Activated CD4-positive, CD25-positive, alpha-beta regulatory T cell treated with anti-CD3 and anti-CD28 coated beads, Interleukin-2, amount 50 U/mL, for 16 hours (primary cell): ENCODE measurements around the gene ZNF416.

Experiments
- DNase-seq: peaks from one replicate; pipeline ENCODE4 v3.0.0-alpha.2; 2020; ENCODE audit warnings: low read depth, low spot score

ZNF416 gene

GRCh38 chr19:57578487-57579205, at the start of gene ZNF416:
Gene ZNF416, minus strand, starts transcription at chr19:57578911. Its CDS starts 207 bp downstream, at chr19:57578704.
- DNase-seq = peak; percentile 93

- DNase-seq = no peak
Measured at GRCh38 chr19:57623091-57623490, 44.4 kb upstream of the ZNF416 start.

DNA sequence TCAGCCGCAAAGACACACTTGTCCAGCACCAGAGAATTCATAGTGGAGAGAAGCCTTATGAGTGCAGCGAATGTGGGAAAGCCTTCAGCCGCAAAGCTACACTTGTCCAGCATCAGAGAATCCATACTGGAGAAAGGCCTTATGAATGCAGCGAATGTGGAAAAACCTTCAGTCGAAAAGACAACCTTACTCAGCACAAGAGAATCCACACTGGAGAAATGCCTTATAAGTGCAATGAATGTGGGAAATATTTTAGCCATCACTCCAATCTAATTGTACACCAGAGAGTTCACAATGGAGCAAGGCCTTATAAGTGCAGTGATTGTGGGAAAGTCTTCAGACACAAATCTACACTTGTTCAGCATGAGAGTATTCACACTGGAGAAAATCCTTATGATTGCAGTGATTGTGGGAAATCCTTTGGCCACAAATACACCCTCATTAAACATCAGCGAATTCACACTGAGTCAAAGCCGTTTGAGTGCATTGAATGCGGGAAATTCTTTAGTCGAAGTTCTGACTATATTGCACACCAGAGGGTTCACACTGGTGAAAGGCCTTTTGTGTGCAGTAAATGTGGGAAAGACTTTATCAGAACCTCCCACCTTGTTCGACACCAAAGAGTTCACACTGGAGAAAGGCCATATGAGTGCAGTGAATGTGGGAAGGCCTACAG, 42.1 kb upstream of the ZNF416 start:
- DNase-seq = no peak

DNA sequence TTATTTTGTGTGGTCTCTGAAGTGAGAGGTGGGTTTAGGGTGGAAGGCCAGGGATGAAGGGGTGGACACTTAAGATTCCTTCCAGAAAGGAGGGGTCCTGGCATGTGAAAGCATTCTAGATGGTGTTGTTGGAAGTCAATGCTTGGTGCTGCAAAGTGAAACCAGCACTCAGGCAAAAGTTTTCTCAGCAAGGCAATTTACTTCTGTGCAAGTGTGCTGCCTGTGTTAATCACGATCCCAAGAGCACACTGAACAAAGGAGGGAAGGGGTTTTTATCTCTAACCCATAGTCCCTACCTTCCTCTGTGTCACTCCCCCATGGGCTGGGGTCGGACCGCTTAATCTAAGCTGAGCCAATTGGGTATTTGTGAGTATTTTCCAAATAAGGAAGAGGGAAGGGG, 36.6 kb upstream of the ZNF416 start:
- DNase-seq = no peak

DNA sequence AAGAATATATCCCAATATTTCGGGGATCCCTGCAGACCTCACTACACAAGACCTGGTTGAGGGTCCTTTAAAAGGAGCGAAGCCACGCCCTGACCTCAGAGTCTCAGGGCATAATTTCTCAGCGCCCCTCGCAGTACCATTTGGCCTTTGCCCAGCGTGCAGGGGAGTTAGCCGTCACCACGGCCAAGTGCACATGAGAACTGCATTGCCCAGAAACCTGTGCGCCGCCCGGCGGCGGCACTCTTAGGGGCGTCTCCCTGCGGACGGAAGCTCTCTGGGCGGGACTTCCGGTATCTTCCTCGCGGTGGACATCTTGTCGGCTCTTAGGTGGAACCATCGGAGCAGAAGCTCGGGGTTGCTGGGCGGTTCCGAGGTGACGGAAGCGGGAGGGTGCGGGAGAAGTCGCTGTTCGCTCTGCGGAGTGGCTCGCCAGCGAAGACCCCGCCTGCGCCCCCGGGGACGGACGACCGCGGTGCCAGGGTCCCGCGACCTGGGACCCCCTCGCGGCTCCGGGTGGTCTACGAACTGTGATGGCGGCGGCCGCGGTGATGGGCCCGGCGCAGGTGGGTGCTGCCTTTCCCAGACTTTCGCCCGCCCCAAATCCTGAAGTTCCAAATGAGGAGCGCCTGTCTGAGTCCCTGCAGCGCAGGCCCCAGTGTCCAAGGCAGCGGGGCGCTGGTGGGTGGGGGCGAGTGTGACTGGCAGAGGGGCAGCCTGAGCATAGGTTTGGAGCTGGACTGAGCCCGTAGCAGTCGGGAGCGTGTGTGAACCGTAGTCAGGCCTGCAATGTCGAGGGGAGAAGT, 35.4 kb upstream of the ZNF416 start, which contains the start of gene ZNF134:
Gene ZNF134 (plus strand): TSS at position 302 of the 803 bp plus-strand sequence. CDS start 5,227 bp downstream, outside the sequence.
- peak; percentile 76 for DNase-seq

DNA sequence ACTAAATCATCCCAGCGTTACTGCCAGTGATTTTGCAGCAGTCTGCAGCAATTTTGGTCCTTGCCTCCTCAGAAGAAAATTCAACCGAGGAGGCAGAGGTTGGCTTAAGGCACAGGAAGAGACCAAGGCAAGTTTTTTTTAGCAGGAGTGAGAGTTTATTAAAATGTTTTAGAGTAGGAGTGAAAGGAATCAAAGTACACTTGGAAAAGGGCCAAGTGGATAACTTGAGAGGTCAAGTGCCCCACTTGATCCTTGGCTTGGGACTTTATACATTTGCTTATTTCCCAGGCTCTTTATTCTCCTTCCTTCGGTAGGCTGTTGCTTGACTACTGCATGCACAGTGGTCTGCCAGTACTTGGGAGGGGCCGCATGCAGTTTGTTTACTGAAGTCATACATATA, 32.4 kb upstream of the ZNF416 start:
- DNase-seq = no peak

GRCh38 chr19:57606931-57607330, 28.2 kb upstream of the ZNF416 start:
- no peak for DNase-seq

- DNase-seq = peak; percentile 67
Measured at GRCh38 chr19:57599761-57600383, 21.2 kb upstream of the ZNF416 start, which contains the start of gene ZNF530. Gene ZNF530, plus strand, starts transcription at chr19:57599885. Its CDS starts 4,461 bp downstream, at chr19:57604346.

DNA sequence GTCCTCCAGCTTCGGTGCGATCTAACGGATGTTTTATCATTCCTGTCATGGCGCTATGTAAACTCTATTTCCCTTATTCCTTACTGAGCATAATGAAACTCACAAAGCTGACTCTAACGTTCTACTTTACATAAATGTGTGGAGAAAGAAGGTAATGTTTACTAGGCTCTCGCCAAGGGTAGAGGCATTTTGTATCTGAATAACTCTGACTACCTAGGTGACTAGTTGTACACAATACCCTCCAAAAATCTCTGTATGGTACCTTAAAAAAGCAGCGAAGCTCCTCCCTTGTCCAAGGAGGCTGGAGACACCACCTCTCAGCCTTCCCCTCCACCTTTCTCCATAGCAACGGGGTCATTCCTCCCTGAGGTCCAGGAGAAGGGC, 20.7 kb upstream of the ZNF416 start:
- DNase-seq = no peak

- no peak for DNase-seq
Measured at GRCh38 chr19:57587529-57587928, 8.8 kb upstream of the ZNF416 start.

- peak; percentile 72 for DNase-seq
Measured at GRCh38 chr19:57583521-57584416, 5.1 kb upstream of the ZNF416 start, which contains the start of gene ZIK1. Gene ZIK1, plus strand, starts transcription at chr19:57584145. Its CDS starts 212 bp downstream, at chr19:57584357.

DNA sequence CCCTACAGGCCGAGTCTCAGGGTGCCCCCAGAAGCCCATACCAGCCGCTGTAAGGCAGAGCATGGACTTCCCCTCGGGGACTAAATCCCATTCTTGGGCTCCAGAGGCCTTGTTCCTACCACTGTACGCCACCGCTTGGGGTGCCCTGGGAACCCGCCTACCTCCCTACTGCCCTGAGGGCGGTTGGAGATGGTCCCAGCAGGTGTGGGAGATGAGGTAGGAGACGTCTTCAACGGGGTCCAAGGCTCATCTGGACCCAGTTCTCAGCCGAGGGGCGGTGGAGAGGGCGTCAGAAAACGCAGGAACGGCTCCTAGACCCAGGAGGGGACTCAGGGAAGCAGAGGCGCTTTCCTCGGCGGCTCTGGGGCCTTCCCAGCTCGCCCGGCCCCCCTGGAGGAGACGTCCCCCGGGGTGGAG, 4.4 kb upstream of the ZNF416 start:
- DNase-seq = no peak

GRCh38 chr19:57576661-57577060, 2.0 kb downstream of the ZNF416 start:
- no peak for DNase-seq

- DNase-seq = no peak
Measured at GRCh38 chr19:57572415-57572947, 6.2 kb downstream of the ZNF416 start.

- no peak for DNase-seq
Measured at GRCh38 chr19:57570707-57571106, 8.0 kb downstream of the ZNF416 start.

DNA sequence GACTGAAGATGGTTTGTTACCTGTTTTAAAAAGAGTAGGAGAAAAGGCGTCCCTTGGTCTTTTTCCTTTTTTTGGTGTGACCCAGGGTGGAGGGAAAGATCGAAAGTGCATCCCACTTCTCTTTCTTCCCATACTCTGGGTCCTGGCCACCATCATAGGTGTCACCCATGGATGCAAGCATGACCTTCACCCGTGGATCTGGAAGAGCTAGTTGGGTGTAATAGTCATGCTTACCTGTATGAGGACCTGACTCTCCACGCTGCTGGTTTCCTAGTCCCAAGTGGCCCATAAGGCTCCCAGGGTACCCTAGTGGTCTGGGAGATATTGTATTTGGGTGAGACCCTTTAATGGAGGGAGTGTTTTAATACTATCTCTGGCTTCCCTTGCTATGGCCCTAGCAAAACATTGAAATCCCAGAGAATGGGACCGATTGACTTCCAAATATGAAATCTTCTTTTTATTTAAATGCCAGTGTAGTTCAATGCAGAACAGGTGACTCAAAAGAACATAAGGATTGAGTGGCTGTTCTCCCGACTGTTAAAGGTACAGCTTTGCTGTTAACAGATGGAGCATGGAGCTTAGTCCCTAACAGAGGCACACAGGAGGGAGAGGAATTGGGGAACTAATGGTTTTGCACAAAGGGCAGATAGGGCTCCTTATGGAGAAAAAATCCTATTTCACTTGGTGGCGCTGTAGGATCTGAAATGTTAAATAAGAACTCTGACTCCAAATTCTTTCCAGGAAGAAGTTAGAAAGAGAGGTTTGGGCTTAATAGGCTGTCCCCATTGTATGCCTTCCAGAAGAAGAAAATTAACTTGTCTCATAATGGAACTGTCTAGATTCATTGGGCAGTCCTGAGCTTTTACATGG, 12.1 kb downstream of the ZNF416 start:
- no peak for DNase-seq

DNA sequence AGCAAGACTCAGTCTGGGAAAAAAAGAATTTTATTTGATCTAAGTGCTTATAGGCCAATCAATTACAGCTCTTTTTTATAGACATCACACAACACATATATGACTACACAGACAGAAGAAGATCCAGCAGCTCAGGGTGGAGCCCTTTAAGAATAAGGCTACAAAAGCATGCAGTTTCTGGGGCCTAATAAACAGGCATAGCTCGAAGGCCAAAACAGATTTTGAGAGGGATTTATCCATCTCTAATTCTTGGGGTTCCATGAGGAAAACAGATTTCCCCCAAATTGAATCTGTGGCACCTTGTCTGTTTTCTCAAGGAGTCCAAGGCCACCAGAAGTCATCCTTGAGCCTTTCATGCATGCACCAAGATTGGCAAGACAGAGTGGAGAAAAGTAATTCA, 15.2 kb downstream of the ZNF416 start:
- no peak for DNase-seq

- no peak for DNase-seq
Measured at GRCh38 chr19:57560049-57560491, 18.6 kb downstream of the ZNF416 start.

DNA sequence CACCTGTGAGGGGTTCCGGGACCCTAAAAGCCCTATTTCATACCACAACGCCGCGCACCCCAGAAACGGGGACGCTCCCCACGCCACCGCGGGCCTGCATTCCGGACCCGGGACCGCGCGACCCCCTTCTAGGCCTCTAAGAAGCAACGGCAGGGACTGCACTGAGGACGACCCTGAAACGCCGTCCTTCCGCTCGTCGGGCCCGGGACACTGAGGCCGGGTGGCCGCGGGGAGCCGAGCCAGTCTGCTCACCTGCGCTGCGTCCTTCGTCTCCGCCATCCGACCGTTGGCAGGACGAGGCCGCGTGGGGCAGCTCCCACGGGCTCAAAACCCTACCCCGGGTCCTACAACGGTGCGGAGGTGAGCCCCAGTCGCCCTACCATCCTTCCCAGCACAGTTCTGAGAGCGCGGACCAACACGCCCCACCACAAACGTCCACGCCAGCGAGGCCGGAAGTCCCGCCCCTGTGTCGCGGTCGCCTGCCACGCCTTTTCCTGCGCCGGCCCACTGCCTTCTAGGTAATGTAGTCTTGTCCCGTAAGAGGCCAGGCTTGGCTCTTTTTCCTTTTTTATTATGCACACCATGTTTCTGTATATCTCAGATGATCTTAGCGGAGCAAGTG, 19.2 kb downstream of the ZNF416 start, which contains the start of gene ZNF550:
Gene ZNF550 (minus strand): TSS at position 460 of the 622 bp plus-strand sequence. CDS start 181 bp downstream, at position 279.
- peak; percentile 76 for DNase-seq
